ENCODE measurements around the gene HOMER2.

Gene HOMER2

GRCh38 chr15:82930461-82930860, 22.1 kb downstream of the HOMER2 start:
- DNase-seq (ENCODE audit: low read depth): no peak

GRCh38 chr15:82928711-82929110, 23.8 kb downstream of the HOMER2 start:
- no peak for DNase-seq (ENCODE audit: low read depth)

GRCh38 chr15:82923744-82924143, 28.8 kb downstream of the HOMER2 start:
- no peak for DNase-seq (ENCODE audit: low read depth)

- no peak for DNase-seq (ENCODE audit: low read depth)
Measured at GRCh38 chr15:82922737-82923136, 29.8 kb downstream of the HOMER2 start.

- no peak for DNase-seq (ENCODE audit: low read depth)
Measured at GRCh38 chr15:82921939-82922338, 30.6 kb downstream of the HOMER2 start.

GRCh38 chr15:82921242-82921641, 31.3 kb downstream of the HOMER2 start:
- no peak for DNase-seq (ENCODE audit: low read depth)

GRCh38 chr15:82919231-82919886, 33.2 kb downstream of the HOMER2 start:
- no peak for DNase-seq (ENCODE audit: low read depth)

- no peak for DNase-seq (ENCODE audit: low read depth)
Measured at GRCh38 chr15:82918607-82919230, 33.8 kb downstream of the HOMER2 start.

- no peak for DNase-seq (ENCODE audit: low read depth)
Measured at GRCh38 chr15:82918162-82918561, 34.4 kb downstream of the HOMER2 start.

GRCh38 chr15:82917249-82917648, 35.3 kb downstream of the HOMER2 start:
- DNase-seq (ENCODE audit: low read depth): no peak

GRCh38 chr15:82916161-82916952, 36.2 kb downstream of the HOMER2 start:
- no peak for DNase-seq (ENCODE audit: low read depth)

GRCh38 chr15:82914396-82914795, 38.1 kb downstream of the HOMER2 start:
- DNase-seq (ENCODE audit: low read depth): no peak

- DNase-seq (ENCODE audit: low read depth): no peak
Measured at GRCh38 chr15:82911458-82911857, 41.1 kb downstream of the HOMER2 start.

GRCh38 chr15:82910721-82911120, 41.8 kb downstream of the HOMER2 start:
- no peak for DNase-seq (ENCODE audit: low read depth)

- DNase-seq (ENCODE audit: low read depth): no peak
Measured at GRCh38 chr15:82909080-82909815, 43.3 kb downstream of the HOMER2 start.

GRCh38 chr15:82907350-82907749, 45.2 kb downstream of the HOMER2 start:
- DNase-seq (ENCODE audit: low read depth): no peak

GRCh38 chr15:82904574-82904973, 47.9 kb downstream of the HOMER2 start:
- DNase-seq (ENCODE audit: low read depth): no peak

- no peak for DNase-seq (ENCODE audit: low read depth)
Measured at GRCh38 chr15:82903511-82903910, 49.0 kb downstream of the HOMER2 start.

- DNase-seq (ENCODE audit: low read depth): no peak
Measured at GRCh38 chr15:82901114-82901805, 51.3 kb downstream of the HOMER2 start.

- no peak for DNase-seq (ENCODE audit: low read depth)
Measured at GRCh38 chr15:82900511-82901060, 51.9 kb downstream of the HOMER2 start.

- DNase-seq (ENCODE audit: low read depth): no peak
Measured at GRCh38 chr15:82898961-82899360, 53.6 kb downstream of the HOMER2 start.

- DNase-seq (ENCODE audit: low read depth): no peak
Measured at GRCh38 chr15:82895983-82896382, 56.5 kb downstream of the HOMER2 start.

All from stimulated activated CD8-positive, alpha-beta memory T cell treated with anti-CD3 and anti-CD28 coated beads, Interleukin-7, amount 100 ng/mL, for 24 hours (primary cell).